Measurements from ENCODE around the gene GOLGA7B.
"Not testable (repeated sequence)": the region's sequence is repeated elsewhere in the genome, so short reads cannot be mapped to it uniquely, and the experiment has no call there.

The GOLGA7B gene

GRCh38 chr10:97830064-97830463 is 19.6 kb upstream of the GOLGA7B start:
- Histone ChIP-seq H2AFZ (ENCODE audit: low read depth, low read length) (no peak overlapping the region), H3K9ac (ENCODE audit: low read length) (no peak overlapping the region), H3K4me2 (ENCODE audit: low read length) (no peak overlapping the region), H3K27ac (ENCODE audit: low read length) (no peak overlapping the region), H3K4me3 (ENCODE audit: low read length) (no peak overlapping the region), H3K4me1 (ENCODE audit: low read length) (no peaks in the 10 kb centered on the region), H3K27me3 (ENCODE audit: low read depth, low read length) (peaks cover 9% of the 10 kb centered on the region; the same call in 1 of the 2 replicates), H4K20me1 (ENCODE audit: insufficient read depth, low read length) (no peaks in the 10 kb centered on the region), H3K36me3 (replicated peaks; ENCODE audit: low read depth, low read length) (no peaks in the 10 kb centered on the region), H3K79me2 (ENCODE audit: low read length) (no peaks in the 10 kb centered on the region), H3K9me3 (ENCODE audit: insufficient read depth, low read length) (no peaks in the 10 kb centered on the region)
- TF ChIP-seq CTCF (IDR thresholded peaks at IDR 0.05; ENCODE audit: low read depth, low read length), result no peak
- no peak for TF ChIP-seq EZH2phosphoT487 (IDR thresholded peaks at IDR 0.05; ENCODE audit: low read depth)

- H3K36me3 ChIP-seq (replicated peaks; ENCODE audit: low read depth, low read length), result no peaks in the 10 kb centered on the region
- no peak overlapping the region for H2AFZ ChIP-seq (ENCODE audit: low read depth, low read length)
- H4K20me1 ChIP-seq (ENCODE audit: insufficient read depth, low read length), result no peaks in the 10 kb centered on the region
- no peak overlapping the region for H3K4me3 ChIP-seq (ENCODE audit: low read length)
- no peak overlapping the region for H3K4me2 ChIP-seq (ENCODE audit: low read length)
- no peaks in the 10 kb centered on the region for H3K4me1 ChIP-seq (ENCODE audit: low read length)
- TF ChIP-seq EZH2phosphoT487 (IDR thresholded peaks at IDR 0.05; ENCODE audit: low read depth) (no peak), CTCF (IDR thresholded peaks at IDR 0.05; ENCODE audit: low read depth, low read length) (no peak)
- H3K27me3 ChIP-seq (ENCODE audit: low read depth, low read length), result peaks cover 9% of the 10 kb centered on the region; the same call in 1 of the 2 replicates
- H3K9me3 ChIP-seq (ENCODE audit: insufficient read depth, low read length), result no peaks in the 10 kb centered on the region
- no peaks in the 10 kb centered on the region for H3K79me2 ChIP-seq (ENCODE audit: low read length)
- no peak overlapping the region for H3K9ac ChIP-seq (ENCODE audit: low read length)
- H3K27ac ChIP-seq (ENCODE audit: low read length), result no peak overlapping the region
Measured at GRCh38 chr10:97831259-97831658, 18.4 kb upstream of the GOLGA7B start.

GRCh38 chr10:97836446-97836845 is 13.2 kb upstream of the GOLGA7B start:
- H3K9ac ChIP-seq (ENCODE audit: low read length), result no peak overlapping the region
- H4K20me1 ChIP-seq (ENCODE audit: insufficient read depth, low read length), result no peaks in the 10 kb centered on the region
- no peaks in the 10 kb centered on the region for H3K9me3 ChIP-seq (ENCODE audit: insufficient read depth, low read length)
- H3K4me2 ChIP-seq (ENCODE audit: low read length), result no peak overlapping the region
- no peak overlapping the region for H2AFZ ChIP-seq (ENCODE audit: low read depth, low read length)
- H3K4me3 ChIP-seq (ENCODE audit: low read length), result no peak overlapping the region
- no peaks in the 10 kb centered on the region for H3K79me2 ChIP-seq (ENCODE audit: low read length)
- H3K4me1 ChIP-seq (ENCODE audit: low read length), result no peaks in the 10 kb centered on the region
- TF ChIP-seq EZH2phosphoT487 (IDR thresholded peaks at IDR 0.05; ENCODE audit: low read depth), result no peak
- TF ChIP-seq CTCF (IDR thresholded peaks at IDR 0.05; ENCODE audit: low read depth, low read length), result no peak
- no peak overlapping the region for H3K27ac ChIP-seq (ENCODE audit: low read length)
- H3K27me3 ChIP-seq (ENCODE audit: low read depth, low read length), result peaks cover 9% of the 10 kb centered on the region; the same call in 1 of the 2 replicates
- H3K36me3 ChIP-seq (replicated peaks; ENCODE audit: low read depth, low read length), result no peaks in the 10 kb centered on the region

- no peaks in the 10 kb centered on the region for H3K4me1 ChIP-seq (ENCODE audit: low read length)
- H4K20me1 ChIP-seq (ENCODE audit: insufficient read depth, low read length), result no peaks in the 10 kb centered on the region
- no peaks in the 10 kb centered on the region for H3K79me2 ChIP-seq (ENCODE audit: low read length)
- H3K4me3 ChIP-seq (ENCODE audit: low read length), result no peak overlapping the region
- TF ChIP-seq EZH2phosphoT487 (IDR thresholded peaks at IDR 0.05; ENCODE audit: low read depth), result no peak
- no peak for TF ChIP-seq CTCF (IDR thresholded peaks at IDR 0.05; ENCODE audit: low read depth, low read length)
- H3K36me3 ChIP-seq (replicated peaks; ENCODE audit: low read depth, low read length), result no peaks in the 10 kb centered on the region
- H3K27ac ChIP-seq (ENCODE audit: low read length), result no peak overlapping the region
- H3K4me2 ChIP-seq (ENCODE audit: low read length), result no peak overlapping the region
- no peaks in the 10 kb centered on the region for H3K9me3 ChIP-seq (ENCODE audit: insufficient read depth, low read length)
- H3K9ac ChIP-seq (ENCODE audit: low read length), result no peak overlapping the region
- H2AFZ ChIP-seq (ENCODE audit: low read depth, low read length), result no peak overlapping the region
- no peaks in the 10 kb centered on the region for H3K27me3 ChIP-seq (ENCODE audit: low read depth, low read length)
Measured at GRCh38 chr10:97838091-97838490, 11.6 kb upstream of the GOLGA7B start.

- not testable (repeated sequence) for H3K36me3 ChIP-seq (replicated peaks; ENCODE audit: low read depth, low read length); H3K27ac ChIP-seq (ENCODE audit: low read length); H3K79me2 ChIP-seq (ENCODE audit: low read length); H3K4me3 ChIP-seq (ENCODE audit: low read length); H2AFZ ChIP-seq (ENCODE audit: low read depth, low read length); H3K27me3 ChIP-seq (ENCODE audit: low read depth, low read length); H3K9me3 ChIP-seq (ENCODE audit: insufficient read depth, low read length); H4K20me1 ChIP-seq (ENCODE audit: insufficient read depth, low read length); H3K4me1 ChIP-seq (ENCODE audit: low read length); H3K4me2 ChIP-seq (ENCODE audit: low read length); H3K9ac ChIP-seq (ENCODE audit: low read length)
Measured at GRCh38 chr10:97841166-97841565, 8.5 kb upstream of the GOLGA7B start.

GRCh38 chr10:97842114-97842513 is 7.5 kb upstream of the GOLGA7B start:
- not testable (repeated sequence) for H3K4me3 ChIP-seq (ENCODE audit: low read length); H3K27ac ChIP-seq (ENCODE audit: low read length); H3K36me3 ChIP-seq (replicated peaks; ENCODE audit: low read depth, low read length); H3K4me1 ChIP-seq (ENCODE audit: low read length); H3K79me2 ChIP-seq (ENCODE audit: low read length); H4K20me1 ChIP-seq (ENCODE audit: insufficient read depth, low read length); H3K9ac ChIP-seq (ENCODE audit: low read length); H3K4me2 ChIP-seq (ENCODE audit: low read length); H3K9me3 ChIP-seq (ENCODE audit: insufficient read depth, low read length); H2AFZ ChIP-seq (ENCODE audit: low read depth, low read length); H3K27me3 ChIP-seq (ENCODE audit: low read depth, low read length)
